ENCODE data around the gene TMEM245. TPM values are rescaled to one million over a fixed set of nuclear protein-coding genes. Genes with fewer than 3 reads are reported as not detected.
"Not testable (repeated sequence)": the region's sequence is repeated elsewhere in the genome, so short reads cannot be mapped to it uniquely, and the experiment has no call there.

TMEM245 gene
- total and polyA plus RNA-seq, 4 donors: 34.7 to 82.8 (median 49.1) TPM

DNA sequence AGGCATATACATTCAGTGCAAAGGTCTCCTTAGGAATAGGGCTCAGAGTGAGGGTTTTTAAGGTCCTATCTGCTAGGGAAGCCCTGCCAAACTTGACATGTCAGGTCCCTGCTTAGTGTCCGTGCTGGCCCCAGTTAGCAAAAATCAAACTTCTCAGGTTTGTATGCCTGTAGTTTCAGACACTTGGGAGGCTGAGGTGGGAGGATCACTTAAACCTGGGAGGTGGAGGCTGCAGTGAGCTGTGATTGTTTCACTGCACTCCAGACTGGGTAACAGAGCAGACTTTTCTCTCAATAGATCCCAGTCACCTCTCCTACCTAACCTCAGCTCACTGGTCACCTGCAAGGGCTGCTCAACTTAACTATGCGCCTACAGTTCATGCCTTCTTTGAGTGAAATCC is 18.7 kb upstream of the TMEM245 start:
- 92% methylated on average over 1 of the region's 2 CpGs for WGBS (ENCODE audit: insufficient coverage)
- Histone ChIP-seq H3K27me3 (ENCODE audit: control insufficient read depth, insufficient read depth, low read length) (no peaks in the 10 kb centered on the region), H3K9me3 (ENCODE audit: control insufficient read depth, insufficient read depth, low read length) (no peaks in the 10 kb centered on the region), H3K4me3 (ENCODE audit: low read depth, low read length) (no peak overlapping the region), H3K27ac (ENCODE audit: low read depth, low read length) (no peak overlapping the region), H3K36me3 (ENCODE audit: control insufficient read depth, insufficient read depth, low read length) (peaks cover 28% of the 10 kb centered on the region), H3K4me1 (ENCODE audit: control insufficient read depth, insufficient read depth, low read length) (no peaks in the 10 kb centered on the region)
- DNase-seq (ENCODE audit: low read depth in 4 of 6, low spot score in 6 of 6): no peak

DNA sequence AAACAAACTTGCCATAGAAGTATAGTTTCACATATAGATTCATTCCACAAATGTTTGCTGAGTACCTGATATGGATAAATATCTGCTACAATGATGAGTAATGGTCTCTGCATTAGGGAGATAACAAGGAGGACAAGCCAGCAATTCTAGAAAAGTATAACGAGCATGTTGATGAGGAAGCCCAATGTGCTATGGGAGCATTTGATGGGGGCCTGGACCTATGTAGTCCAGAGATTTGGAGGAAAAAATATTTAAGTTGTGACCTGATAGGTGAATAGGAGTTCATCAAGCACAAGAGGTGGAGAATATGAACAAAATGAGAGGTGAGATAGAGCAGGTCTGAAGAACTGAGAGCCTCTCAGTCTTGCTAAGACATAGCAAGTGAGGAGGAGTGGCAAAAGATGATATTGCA is 14.4 kb upstream of the TMEM245 start:
- Histone ChIP-seq H3K9me3 (ENCODE audit: control insufficient read depth, insufficient read depth, low read length) (no peaks in the 10 kb centered on the region), H3K27ac (ENCODE audit: low read depth, low read length) (no peak overlapping the region), H3K36me3 (ENCODE audit: control insufficient read depth, insufficient read depth, low read length) (peaks cover 6% of the 10 kb centered on the region), H3K27me3 (ENCODE audit: control insufficient read depth, insufficient read depth, low read length) (no peaks in the 10 kb centered on the region), H3K4me3 (ENCODE audit: low read depth, low read length) (no peak overlapping the region), H3K4me1 (ENCODE audit: control insufficient read depth, insufficient read depth, low read length) (no peaks in the 10 kb centered on the region)
- no peak for DNase-seq (ENCODE audit: low read depth in 4 of 6, low spot score in 6 of 6)
- WGBS (ENCODE audit: insufficient coverage): 75% methylated on average over 1 of the region's 1 CpG

DNA sequence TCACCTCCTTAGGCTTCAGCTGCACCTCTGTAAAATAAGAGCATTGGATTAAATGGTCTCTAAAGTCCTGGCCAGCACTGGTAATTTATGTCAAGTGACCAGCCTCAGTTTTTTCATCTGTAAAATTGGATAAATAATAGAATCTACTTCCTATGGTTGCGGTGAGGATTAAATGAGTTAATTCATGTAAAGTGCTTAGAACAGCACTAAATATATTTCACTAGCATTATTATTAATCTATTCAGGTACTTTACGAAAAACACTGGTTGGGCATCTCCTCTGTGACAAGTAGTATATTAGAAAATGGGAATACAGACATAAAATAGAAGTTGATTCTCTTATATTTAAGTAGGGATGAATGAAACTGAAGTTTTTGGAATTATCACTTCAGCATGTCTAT is 13.8 kb upstream of the TMEM245 start:
- Histone ChIP-seq H3K27ac (ENCODE audit: low read depth, low read length) (no peak overlapping the region), H3K4me3 (ENCODE audit: low read depth, low read length) (no peak overlapping the region), H3K36me3 (ENCODE audit: control insufficient read depth, insufficient read depth, low read length) (peaks cover 3% of the 10 kb centered on the region), H3K27me3 (ENCODE audit: control insufficient read depth, insufficient read depth, low read length) (no peaks in the 10 kb centered on the region), H3K9me3 (ENCODE audit: control insufficient read depth, insufficient read depth, low read length) (no peaks in the 10 kb centered on the region), H3K4me1 (ENCODE audit: control insufficient read depth, insufficient read depth, low read length) (no peaks in the 10 kb centered on the region)
- no peak for DNase-seq (ENCODE audit: low read depth in 4 of 6, low spot score in 6 of 6)
- WGBS (ENCODE audit: insufficient coverage): no CpG with 5 or more reads among the region's 2 CpGs

DNA sequence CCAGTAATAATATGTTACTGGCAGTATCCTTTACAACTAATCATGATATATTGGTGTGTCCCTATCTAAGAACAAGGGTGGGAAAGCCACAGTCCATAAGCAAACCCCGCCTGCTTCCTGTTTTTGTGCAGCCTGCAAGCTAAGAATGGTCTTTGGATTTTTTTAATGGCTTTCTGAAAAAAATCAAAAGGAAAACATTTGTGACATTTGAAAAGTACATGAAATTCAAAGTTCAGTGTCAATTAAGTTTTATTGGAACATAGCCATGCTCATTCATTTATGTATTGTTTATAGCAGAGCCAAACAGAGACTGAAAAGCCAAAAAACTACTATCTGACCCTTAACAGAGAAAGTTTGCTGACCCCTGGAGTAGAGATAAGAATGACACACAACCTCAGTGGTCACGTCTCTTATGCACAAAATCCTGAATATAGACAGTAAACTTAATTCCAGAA is 12.8 kb upstream of the TMEM245 start:
- WGBS (ENCODE audit: insufficient coverage): no CpG with 5 or more reads among the region's 2 CpGs
- H3K4me3 ChIP-seq (ENCODE audit: low read depth, low read length): no peak overlapping the region
- H3K27ac ChIP-seq (ENCODE audit: low read depth, low read length): no peak overlapping the region
- no peaks in the 10 kb centered on the region for H3K27me3 ChIP-seq (ENCODE audit: control insufficient read depth, insufficient read depth, low read length)
- H3K36me3 ChIP-seq (ENCODE audit: control insufficient read depth, insufficient read depth, low read length): peaks cover 3% of the 10 kb centered on the region
- no peaks in the 10 kb centered on the region for H3K4me1 ChIP-seq (ENCODE audit: control insufficient read depth, insufficient read depth, low read length)
- DNase-seq (ENCODE audit: low read depth in 4 of 6, low spot score in 6 of 6): no peak
- H3K9me3 ChIP-seq (ENCODE audit: control insufficient read depth, insufficient read depth, low read length): no peaks in the 10 kb centered on the region

DNA sequence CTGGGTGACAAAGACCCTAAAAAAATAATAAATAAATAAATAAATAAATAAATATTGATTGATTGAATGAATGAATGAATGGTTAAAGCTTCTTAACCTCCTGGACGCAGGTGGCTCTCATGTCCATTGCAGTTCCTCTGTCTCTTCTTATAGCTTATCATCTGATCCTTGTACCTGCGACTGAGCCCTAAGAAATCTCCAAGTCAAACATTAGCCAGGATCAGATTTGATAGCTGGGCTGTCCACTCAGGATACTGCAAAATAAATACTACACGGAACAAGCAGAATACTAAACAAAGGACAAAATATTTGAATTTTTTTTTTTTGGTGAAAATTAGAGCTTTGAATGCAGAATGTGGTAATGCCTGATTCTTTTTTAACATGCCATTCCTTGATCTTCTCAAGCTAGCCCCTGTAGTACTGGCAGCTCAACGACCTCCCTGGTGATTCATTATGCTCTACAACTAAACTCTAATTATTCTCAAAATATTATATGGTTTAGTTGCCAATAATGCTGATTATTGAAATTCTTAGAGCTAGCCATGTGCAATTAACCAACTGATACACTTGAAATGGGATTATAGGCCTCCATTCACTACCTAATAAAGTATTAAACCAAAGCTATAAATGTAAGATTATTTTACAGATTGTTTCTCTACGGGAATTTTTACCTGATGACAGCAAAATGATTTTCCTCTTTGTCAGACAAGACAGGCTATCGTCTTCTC is 9.9 kb upstream of the TMEM245 start:
- peak in 1 of 6 donors; percentile 45 for DNase-seq (ENCODE audit: low read depth in 4 of 6, low spot score in 6 of 6)

DNA sequence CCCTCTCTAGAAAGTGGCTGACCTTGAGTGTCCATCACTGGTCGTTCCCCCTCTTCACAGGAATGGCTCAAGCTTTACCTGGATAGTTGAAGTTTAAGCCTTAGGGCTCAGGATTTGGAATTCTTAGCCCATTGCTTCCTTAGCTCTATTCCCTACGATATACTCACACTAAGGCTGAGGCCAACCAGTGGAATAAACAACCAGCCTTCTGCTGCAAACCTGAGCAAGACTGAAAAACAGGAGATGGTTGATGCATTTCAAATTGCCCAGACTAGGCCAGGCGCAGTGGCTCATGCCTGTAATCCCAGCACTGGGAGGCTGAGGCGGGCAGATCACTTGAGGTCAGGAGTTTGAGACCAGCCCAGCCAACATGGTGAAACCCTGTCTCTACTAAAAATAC is 6.9 kb upstream of the TMEM245 start:
- H3K36me3 ChIP-seq (ENCODE audit: control insufficient read depth, insufficient read depth, low read length); H3K27me3 ChIP-seq (ENCODE audit: control insufficient read depth, insufficient read depth, low read length); H3K4me1 ChIP-seq (ENCODE audit: control insufficient read depth, insufficient read depth, low read length); H3K4me3 ChIP-seq (ENCODE audit: low read depth, low read length); H3K9me3 ChIP-seq (ENCODE audit: control insufficient read depth, insufficient read depth, low read length); DNase-seq (ENCODE audit: low read depth in 4 of 6, low spot score in 6 of 6); H3K27ac ChIP-seq (ENCODE audit: low read depth, low read length): not testable (repeated sequence)
- 91% methylated on average over 4 of the region's 4 CpGs for WGBS (ENCODE audit: insufficient coverage)

More for the DNA sequence above, 9.9 kb upstream of the TMEM245 start:
- H3K4me3 ChIP-seq (ENCODE audit: low read depth, low read length): no peak overlapping the region
- H3K27me3 ChIP-seq (ENCODE audit: control insufficient read depth, insufficient read depth, low read length): no peaks in the 10 kb centered on the region
- H3K27ac ChIP-seq (ENCODE audit: low read depth, low read length): no peak overlapping the region
- H3K36me3 ChIP-seq (ENCODE audit: control insufficient read depth, insufficient read depth, low read length): no peaks in the 10 kb centered on the region
- no peaks in the 10 kb centered on the region for H3K4me1 ChIP-seq (ENCODE audit: control insufficient read depth, insufficient read depth, low read length)
- WGBS (ENCODE audit: insufficient coverage): 100% methylated on average over 1 of the region's 6 CpGs
- H3K9me3 ChIP-seq (ENCODE audit: control insufficient read depth, insufficient read depth, low read length): no peaks in the 10 kb centered on the region

DNA sequence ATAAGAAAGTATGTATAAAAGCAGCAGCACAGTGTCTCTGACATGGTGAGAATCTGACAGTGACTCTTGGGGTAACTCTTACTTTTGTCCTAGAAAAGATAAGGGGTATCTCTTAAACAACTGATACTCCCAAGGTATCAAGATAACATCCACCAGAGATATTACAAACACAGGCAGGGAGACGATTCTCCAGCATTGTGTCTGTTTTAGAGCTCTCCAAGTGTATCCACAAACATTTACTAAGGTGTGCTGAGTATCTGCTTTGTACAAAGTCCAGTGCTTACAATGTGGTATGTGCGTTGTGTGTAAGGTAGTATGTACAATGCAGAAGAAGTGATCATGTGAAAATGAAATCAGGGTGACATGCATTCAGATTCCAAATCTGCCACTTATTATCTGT is 4.4 kb upstream of the TMEM245 start:
- no CpG with 5 or more reads among the region's 2 CpGs for WGBS (ENCODE audit: insufficient coverage)
- no peak for DNase-seq (ENCODE audit: low read depth in 4 of 6, low spot score in 6 of 6)
- no peak overlapping the region for H3K27ac ChIP-seq (ENCODE audit: low read depth, low read length)
- H3K27me3 ChIP-seq (ENCODE audit: control insufficient read depth, insufficient read depth, low read length): no peaks in the 10 kb centered on the region
- H3K36me3 ChIP-seq (ENCODE audit: control insufficient read depth, insufficient read depth, low read length): no peaks in the 10 kb centered on the region
- H3K9me3 ChIP-seq (ENCODE audit: control insufficient read depth, insufficient read depth, low read length): no peaks in the 10 kb centered on the region
- H3K4me1 ChIP-seq (ENCODE audit: control insufficient read depth, insufficient read depth, low read length): peaks cover under 1% of the 10 kb centered on the region
- no peak overlapping the region for H3K4me3 ChIP-seq (ENCODE audit: low read depth, low read length)

DNA sequence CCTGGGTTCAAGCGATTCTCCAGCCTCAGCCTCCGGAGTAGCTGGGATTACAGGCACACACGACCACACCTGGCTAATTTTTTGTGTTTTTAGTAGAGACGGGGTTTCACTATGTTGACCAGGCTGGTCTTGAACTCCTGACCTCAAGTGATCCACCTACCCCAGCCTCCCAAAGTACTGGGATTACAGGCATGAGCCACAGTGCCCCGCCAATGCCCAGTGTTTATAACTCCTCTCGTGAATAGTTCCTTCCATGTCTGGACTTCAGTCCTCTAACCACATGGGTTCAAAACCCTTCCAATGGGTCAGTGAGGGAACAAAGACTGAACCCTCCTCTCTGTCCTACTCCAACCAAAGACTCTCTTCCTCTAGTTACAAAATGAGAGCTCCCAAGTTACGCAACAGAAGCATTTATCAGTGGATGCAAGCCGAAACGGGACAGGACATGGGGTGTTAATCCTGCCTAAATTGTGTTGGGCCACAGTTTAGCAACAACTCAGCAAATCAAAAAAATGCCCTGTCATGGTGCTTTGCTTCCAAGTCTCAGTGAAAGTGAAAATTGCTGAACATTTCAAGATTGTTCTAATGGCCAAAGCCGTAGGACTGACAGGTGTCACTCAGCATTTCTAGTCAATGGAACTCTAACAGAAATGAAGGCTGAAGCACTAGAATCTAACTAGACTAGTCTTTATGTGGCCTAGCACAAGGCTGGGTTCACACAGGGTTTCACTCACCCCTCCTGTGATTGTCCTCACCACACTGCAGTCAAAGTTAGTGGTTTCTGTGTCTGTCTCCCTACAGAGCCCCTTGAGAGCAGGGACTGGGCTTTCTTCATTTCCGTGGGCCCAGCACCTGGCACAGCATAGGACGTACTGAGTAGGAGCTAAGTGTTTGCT is 3.2 kb upstream of the TMEM245 start:
- no peak overlapping the region for H3K27ac ChIP-seq (ENCODE audit: low read depth, low read length)
- H3K9me3 ChIP-seq (ENCODE audit: control insufficient read depth, insufficient read depth, low read length): no peaks in the 10 kb centered on the region
- DNase-seq (ENCODE audit: low read depth in 4 of 6, low spot score in 6 of 6): no peak
- 94% methylated on average over 9 of the region's 12 CpGs for WGBS (ENCODE audit: insufficient coverage)
- peaks cover 8% of the 10 kb centered on the region for H3K4me1 ChIP-seq (ENCODE audit: control insufficient read depth, insufficient read depth, low read length)
- no peaks in the 10 kb centered on the region for H3K27me3 ChIP-seq (ENCODE audit: control insufficient read depth, insufficient read depth, low read length)
- H3K4me3 ChIP-seq (ENCODE audit: low read depth, low read length): no peak overlapping the region
- H3K36me3 ChIP-seq (ENCODE audit: control insufficient read depth, insufficient read depth, low read length): no peaks in the 10 kb centered on the region

DNA sequence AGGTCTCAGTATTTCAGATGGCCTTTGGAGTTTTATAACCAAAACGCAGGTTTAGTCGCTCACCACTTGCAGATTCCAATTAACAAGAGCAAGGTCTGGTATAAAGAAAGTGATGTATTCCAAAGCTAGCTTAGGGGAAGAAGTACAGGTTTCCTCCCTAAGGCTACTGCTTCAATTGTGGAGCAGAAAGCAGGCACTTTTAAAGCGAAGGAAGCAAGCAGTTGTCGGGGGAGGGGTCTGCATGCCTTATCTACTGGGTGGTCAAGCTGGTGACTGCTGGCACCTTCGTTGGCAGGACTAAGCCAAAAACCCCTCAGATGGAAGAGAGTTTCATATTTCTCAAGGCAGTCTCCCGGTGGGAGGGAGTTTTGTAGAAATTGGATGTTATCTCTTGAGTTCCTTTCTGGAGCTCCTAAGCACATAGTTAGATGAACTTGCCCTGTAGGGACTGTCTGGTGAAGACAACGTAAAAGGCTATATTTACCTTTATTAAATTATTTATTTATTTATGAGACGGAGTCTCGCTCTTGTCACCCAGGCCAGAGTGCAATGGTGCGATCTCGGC is 1.6 kb upstream of the TMEM245 start:
- no peaks in the 10 kb centered on the region for H3K27me3 ChIP-seq (ENCODE audit: control insufficient read depth, insufficient read depth, low read length)
- WGBS (ENCODE audit: insufficient coverage): 79% methylated on average over 9 of the region's 11 CpGs
- no peak overlapping the region for H3K4me3 ChIP-seq (ENCODE audit: low read depth, low read length)
- H3K27ac ChIP-seq (ENCODE audit: low read depth, low read length): no peak overlapping the region
- peaks cover 15% of the 10 kb centered on the region for H3K4me1 ChIP-seq (ENCODE audit: control insufficient read depth, insufficient read depth, low read length)
- H3K9me3 ChIP-seq (ENCODE audit: control insufficient read depth, insufficient read depth, low read length): no peaks in the 10 kb centered on the region
- H3K36me3 ChIP-seq (ENCODE audit: control insufficient read depth, insufficient read depth, low read length): peaks cover 3% of the 10 kb centered on the region
- DNase-seq (ENCODE audit: low read depth in 4 of 6, low spot score in 6 of 6): no peak

Data from spinal cord (tissue), 10 donors.